ENCODE measurements around the gene PML.

Gene PML

DNA sequence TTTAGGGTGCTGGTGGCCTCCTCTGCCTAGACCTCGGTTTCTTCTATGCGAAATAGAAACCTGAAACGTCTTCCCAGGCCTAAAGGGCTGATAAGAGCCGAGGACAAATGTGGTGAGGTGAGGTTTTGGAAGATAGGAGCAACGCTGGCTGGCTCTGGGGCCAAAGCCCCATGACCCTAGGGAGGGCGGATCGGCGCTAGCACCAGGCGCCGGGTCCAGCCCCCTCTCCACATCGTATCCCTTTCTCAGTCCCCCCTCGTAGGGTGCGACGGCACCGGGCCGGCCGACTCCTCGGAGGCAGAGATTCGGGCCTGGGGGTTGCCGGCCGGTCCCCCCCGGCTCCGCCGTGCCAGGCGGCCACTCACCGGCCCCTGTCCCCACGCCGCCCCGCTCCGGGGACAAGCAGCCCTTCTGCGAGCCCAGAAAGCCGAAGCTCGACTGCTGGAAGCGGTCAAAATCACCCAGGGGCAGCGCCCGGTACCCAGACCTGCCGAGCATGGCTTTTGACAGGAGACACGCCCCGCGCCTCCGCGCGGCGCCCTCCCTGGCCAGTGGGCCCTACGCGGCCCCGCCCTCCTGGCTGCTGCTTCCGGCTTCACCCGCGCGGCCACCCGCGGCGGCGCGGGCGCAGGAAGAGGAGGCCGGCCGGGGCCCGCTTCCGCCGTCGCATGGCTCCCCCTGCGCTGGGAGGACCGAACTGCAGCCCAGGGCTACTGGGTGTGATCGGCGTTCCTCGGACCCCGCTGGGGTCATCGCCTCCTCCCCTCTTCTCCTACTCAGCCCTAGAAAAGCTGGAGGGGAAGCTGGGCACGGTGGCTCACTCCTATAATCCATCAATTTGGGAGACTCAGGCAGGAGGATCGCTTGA, 2.6 kb upstream of the PML start, which contains the start of gene STOML1:
STOML1 (minus strand) TSS at position 570 of the 868 bp plus-strand sequence; CDS start at position 498, 72 bp downstream.
- no peaks in the 10 kb centered on the region for H3K9me3 ChIP-seq (replicated peaks in 1 of 11)
- peaks cover 59 to 74% (median 64%) of the 10 kb centered on the region in 10 experiments for H3K4me1 ChIP-seq

DNA sequence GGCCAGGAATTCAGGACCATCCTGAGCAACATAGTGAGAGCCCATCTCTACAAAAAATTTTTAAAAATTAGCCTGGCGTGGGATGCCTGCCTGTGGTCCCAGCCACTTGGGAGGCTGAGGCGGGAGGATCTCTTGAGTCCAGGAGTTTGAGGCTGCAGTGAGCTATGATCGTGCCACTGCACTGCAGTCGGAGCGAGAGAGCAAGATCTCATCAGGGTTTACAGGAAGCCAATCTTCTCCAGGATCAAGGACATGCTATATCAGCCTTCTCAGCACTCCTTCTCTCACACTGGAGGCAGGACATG, 2.0 kb upstream of the PML start:
- Histone ChIP-seq H4K20me1 (peaks cover 0 to 15% (median 2%) of the 10 kb centered on the region in 11 experiments; a peak in 12 of 22 replicates), H3K4me2 (peak overlapping the region; percentile 88 to 100 (median 97)), H3K4me1 (peaks cover 61 to 79% (median 68%) of the 10 kb centered on the region in 10 experiments), H3K4me3 (peak overlapping the region; percentile 75 to 92 (median 85); a peak in 18 of 20 replicates), H3K27ac (peak overlapping the region; percentile 35 to 71 (median 54); a peak in 18 of 22 replicates), H3K9me3 (replicated peaks in 1 of 11) (no peaks in the 10 kb centered on the region), H3K36me3 (peaks cover 0 to 1% (median 0%) of the 10 kb centered on the region in 11 experiments; a peak in 5 of 22 replicates), H3K27me3 (no peaks in the 10 kb centered on the region), H3K9ac (peak overlapping the region; percentile 70 to 87 (median 81); a peak in 18 of 22 replicates)
- no peak for TF ChIP-seq Cebpa-rat (IDR thresholded peaks at IDR 0.05)

More for the DNA sequence above, 2.6 kb upstream of the PML start, which contains the start of gene STOML1:
- Histone ChIP-seq H4K20me1 (peaks cover 0 to 11% (median 0%) of the 10 kb centered on the region in 11 experiments; a peak in 7 of 22 replicates), H3K36me3 (no peaks in the 10 kb centered on the region), H3K4me3 (peak within 1 kb of the TSS; percentile 75 to 92 (median 85)), H3K27me3 (no peaks in the 10 kb centered on the region; a peak in 1 of 22 replicates), H3K4me2 (peak within 1 kb of the TSS; percentile 88 to 100 (median 97)), H3K9ac (peak within 1 kb of the TSS; percentile 70 to 87 (median 81)), H3K27ac (peak within 1 kb of the TSS; percentile 35 to 79 (median 66); a peak in 21 of 22 replicates)
- TF ChIP-seq Cebpa-rat (IDR thresholded peaks at IDR 0.05) = no peak

DNA sequence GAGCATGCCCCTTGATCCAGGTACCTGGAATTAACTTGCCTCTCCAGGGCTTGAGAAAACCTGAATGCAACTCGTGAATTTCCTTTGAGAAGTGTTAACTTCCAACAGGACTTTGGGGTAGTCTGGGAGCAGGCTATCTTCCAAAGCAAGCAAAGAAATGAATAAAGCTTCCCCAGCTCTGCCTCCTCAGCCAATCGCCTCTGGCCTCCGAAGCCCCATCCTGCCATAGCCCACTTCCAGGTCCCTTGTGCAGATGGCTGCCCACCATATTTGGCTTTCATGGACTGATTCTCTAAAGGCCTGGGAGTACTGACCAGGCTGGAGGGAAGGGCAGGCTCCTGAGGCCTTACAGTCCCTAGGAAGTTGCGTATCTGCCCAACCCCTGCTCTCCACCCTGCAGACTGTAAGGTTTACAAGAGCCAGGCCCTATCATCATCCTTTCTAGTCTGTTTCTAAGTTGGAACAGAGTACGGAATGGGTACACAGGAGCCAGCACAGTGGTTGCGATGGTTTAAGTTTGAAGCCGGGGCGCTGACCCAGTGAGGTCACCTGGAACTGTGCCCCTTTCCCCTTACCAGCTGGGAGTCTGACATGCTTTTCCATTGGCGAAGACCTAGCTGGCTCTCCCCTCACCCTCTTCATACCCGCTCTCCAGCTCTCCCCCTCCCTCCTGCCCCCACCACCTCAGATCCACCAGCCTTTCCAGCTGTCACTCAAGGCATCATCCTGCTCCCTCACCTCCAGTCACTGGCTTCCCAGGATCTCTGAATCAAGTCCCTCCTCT, 1.1 kb upstream of the PML start:
- peaks cover 61 to 79% (median 69%) of the 10 kb centered on the region in 10 experiments for H3K4me1 ChIP-seq
- H3K9ac ChIP-seq = peak overlapping the region in 6 of 11 experiments; percentile 64 to 92 (median 90); a peak in 9 of 22 replicates
- no peak for TF ChIP-seq Cebpa-rat (IDR thresholded peaks at IDR 0.05)
- H3K27ac ChIP-seq = no peak overlapping the region
- peaks cover 7 to 10% (median 8%) of the 10 kb centered on the region in 11 experiments; a peak in 21 of 22 replicates for H3K36me3 ChIP-seq
- peak overlapping the region in 8 of 10 experiments; percentile 76 to 96 (median 84); a peak in 10 of 20 replicates for H3K4me3 ChIP-seq
- peaks cover 8 to 24% (median 10%) of the 10 kb centered on the region in 11 experiments; a peak in 17 of 22 replicates for H4K20me1 ChIP-seq
- H3K9me3 ChIP-seq (replicated peaks in 1 of 11) = no peaks in the 10 kb centered on the region
- peak overlapping the region; percentile 88 to 100 (median 97) for H3K4me2 ChIP-seq
- H3K27me3 ChIP-seq = no peaks in the 10 kb centered on the region

DNA sequence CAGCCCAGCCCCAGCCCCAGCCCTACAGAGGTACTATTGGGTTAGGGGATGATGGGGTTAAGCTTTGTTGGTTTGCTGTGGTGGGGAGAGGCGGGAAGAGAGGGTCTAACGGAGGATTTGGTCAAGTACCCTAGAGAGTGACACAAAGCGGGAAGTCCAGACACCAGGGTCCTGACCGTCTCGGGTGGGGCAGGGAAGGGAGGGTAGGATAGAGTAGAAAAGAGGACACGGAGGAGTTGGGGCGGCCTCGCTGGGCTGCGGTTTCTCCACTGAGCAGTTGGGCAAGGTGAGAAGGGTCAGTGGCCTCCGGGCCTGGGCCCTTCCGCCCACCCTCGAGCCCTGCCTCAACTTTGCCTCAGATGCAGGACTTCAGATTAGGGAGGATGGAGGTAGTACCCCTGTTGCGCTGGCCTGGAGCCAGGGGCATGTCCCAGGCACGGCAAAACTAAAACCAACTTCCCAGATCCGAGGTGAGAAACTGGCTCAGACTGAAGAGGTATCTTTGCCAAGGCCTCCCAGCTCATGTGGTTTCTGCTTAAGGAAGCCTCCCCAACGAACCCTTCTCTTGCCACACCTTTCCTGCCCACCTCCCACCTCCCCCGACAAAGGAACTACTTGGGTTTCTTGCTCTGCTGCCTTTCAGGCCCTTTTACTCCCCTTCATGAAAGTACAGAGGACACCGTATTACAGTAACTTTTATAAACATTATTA, 551 bp downstream of the PML start:
- H3K27me3 ChIP-seq = no peaks in the 10 kb centered on the region
- peak overlapping the region; percentile 67 to 90 (median 84) for H3K27ac ChIP-seq
- peak overlapping the region; percentile 79 to 100 (median 97) for H3K4me2 ChIP-seq
- H3K9ac ChIP-seq = peak overlapping the region; percentile 82 to 92 (median 89)
- H3K9me3 ChIP-seq (replicated peaks in 1 of 11) = no peaks in the 10 kb centered on the region
- peaks cover 15 to 41% (median 27%) of the 10 kb centered on the region in 11 experiments; a peak in 18 of 22 replicates for H4K20me1 ChIP-seq
- TF ChIP-seq Cebpa-rat (IDR thresholded peaks at IDR 0.05) = peak in 1 of 11 experiments; percentile 18; a peak in 1 of 22 replicates
- H3K36me3 ChIP-seq = peaks cover 20 to 27% (median 25%) of the 10 kb centered on the region in 11 experiments
- H3K4me1 ChIP-seq = peaks cover 62 to 86% (median 77%) of the 10 kb centered on the region in 10 experiments
- H3K4me3 ChIP-seq = peak overlapping the region; percentile 76 to 96 (median 84)

DNA sequence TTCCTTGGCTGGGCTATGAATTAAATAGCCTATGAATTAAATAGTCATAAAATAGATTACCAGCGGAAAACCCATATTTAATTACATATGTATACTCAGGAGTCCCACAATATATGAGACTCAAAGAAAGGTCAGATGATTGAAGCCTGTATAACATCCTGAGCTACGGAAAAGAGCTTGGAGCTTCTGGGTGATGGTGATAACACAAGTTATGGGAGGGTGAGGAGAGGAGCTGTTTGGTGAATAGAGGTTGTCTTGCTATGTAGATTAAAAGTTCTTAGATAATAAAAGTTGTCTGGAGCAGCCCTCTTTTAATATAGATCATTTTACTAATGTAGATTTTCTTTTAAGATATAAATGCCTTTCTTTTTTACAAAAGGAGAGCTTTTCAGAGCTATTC, 1.8 kb downstream of the PML start:
- Histone ChIP-seq H4K20me1 (peaks cover 20 to 53% (median 35%) of the 10 kb centered on the region in 11 experiments; a peak in 18 of 22 replicates), H3K27ac (peak overlapping the region in 10 of 11 experiments; percentile 66 to 90 (median 85); a peak in 18 of 22 replicates), H3K9ac (peak overlapping the region; percentile 82 to 92 (median 89); a peak in 21 of 22 replicates), H3K4me2 (peak overlapping the region; percentile 79 to 100 (median 97)), H3K4me3 (peak overlapping the region; percentile 76 to 96 (median 84)), H3K36me3 (peaks cover 27 to 38% (median 36%) of the 10 kb centered on the region in 11 experiments), H3K9me3 (replicated peaks in 1 of 11) (no peaks in the 10 kb centered on the region), H3K27me3 (no peaks in the 10 kb centered on the region), H3K4me1 (peaks cover 62 to 81% (median 72%) of the 10 kb centered on the region in 10 experiments)
- TF ChIP-seq Cebpa-rat (IDR thresholded peaks at IDR 0.05) = no peak

DNA sequence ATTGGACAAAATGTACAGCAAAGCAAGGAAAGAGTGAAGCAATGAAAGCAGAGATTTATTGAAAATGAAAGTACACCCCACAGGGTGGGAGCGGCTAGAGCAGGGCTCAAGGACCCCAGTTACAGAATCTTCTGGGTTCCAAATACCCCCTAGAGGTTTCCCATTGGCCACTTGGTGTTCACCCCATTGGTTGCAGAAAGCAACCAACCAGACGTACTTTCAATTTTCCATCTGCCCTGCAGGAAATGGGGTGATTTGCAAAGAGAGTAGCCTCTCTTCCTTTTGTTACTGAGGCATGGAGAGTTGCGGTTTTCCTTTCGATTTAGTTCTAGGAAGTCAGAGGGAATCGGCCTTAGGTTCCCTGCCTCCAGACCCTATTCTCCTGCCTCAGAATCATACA, 2.4 kb downstream of the PML start:
- peaks cover 22 to 59% (median 36%) of the 10 kb centered on the region in 11 experiments; a peak in 18 of 22 replicates for H4K20me1 ChIP-seq
- H3K27me3 ChIP-seq = no peaks in the 10 kb centered on the region
- H3K27ac ChIP-seq = peak overlapping the region in 10 of 11 experiments; percentile 38 to 90 (median 83); a peak in 19 of 22 replicates
- no peak for TF ChIP-seq Cebpa-rat (IDR thresholded peaks at IDR 0.05)
- H3K36me3 ChIP-seq = peaks cover 30 to 45% (median 42%) of the 10 kb centered on the region in 11 experiments
- no peaks in the 10 kb centered on the region for H3K9me3 ChIP-seq (replicated peaks in 1 of 11)
- H3K9ac ChIP-seq = peak overlapping the region; percentile 82 to 92 (median 89); a peak in 21 of 22 replicates
- H3K4me3 ChIP-seq = peak overlapping the region; percentile 76 to 96 (median 84)
- H3K4me1 ChIP-seq = peaks cover 57 to 75% (median 67%) of the 10 kb centered on the region in 10 experiments
- peak overlapping the region; percentile 79 to 100 (median 97) for H3K4me2 ChIP-seq

DNA sequence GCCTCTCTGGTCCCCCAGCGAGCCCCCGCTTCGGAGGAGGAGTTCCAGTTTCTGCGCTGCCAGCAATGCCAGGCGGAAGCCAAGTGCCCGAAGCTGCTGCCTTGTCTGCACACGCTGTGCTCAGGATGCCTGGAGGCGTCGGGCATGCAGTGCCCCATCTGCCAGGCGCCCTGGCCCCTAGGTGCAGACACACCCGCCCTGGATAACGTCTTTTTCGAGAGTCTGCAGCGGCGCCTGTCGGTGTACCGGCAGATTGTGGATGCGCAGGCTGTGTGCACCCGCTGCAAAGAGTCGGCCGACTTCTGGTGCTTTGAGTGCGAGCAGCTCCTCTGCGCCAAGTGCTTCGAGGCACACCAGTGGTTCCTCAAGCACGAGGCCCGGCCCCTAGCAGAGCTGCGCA, 3.5 kb downstream of the PML start:
- H3K9ac ChIP-seq = peak overlapping the region in 3 of 11 experiments; percentile 14 to 91 (median 84); a peak in 4 of 22 replicates
- peak overlapping the region in 4 of 11 experiments; percentile 69 to 90 (median 86); a peak in 4 of 22 replicates for H3K27ac ChIP-seq
- peak overlapping the region; percentile 79 to 100 (median 97) for H3K4me2 ChIP-seq
- H4K20me1 ChIP-seq = peaks cover 22 to 70% (median 36%) of the 10 kb centered on the region in 11 experiments; a peak in 18 of 22 replicates
- peaks cover 49 to 68% (median 59%) of the 10 kb centered on the region in 10 experiments for H3K4me1 ChIP-seq
- peak overlapping the region in 5 of 10 experiments; percentile 76 to 96 (median 89); a peak in 10 of 20 replicates for H3K4me3 ChIP-seq
- peaks cover 3 to 8% (median 6%) of the 10 kb centered on the region in 11 experiments; a peak in 20 of 22 replicates for H3K9me3 ChIP-seq (replicated peaks in 1 of 11)
- H3K27me3 ChIP-seq = no peaks in the 10 kb centered on the region
- H3K36me3 ChIP-seq = peaks cover 40 to 55% (median 53%) of the 10 kb centered on the region in 11 experiments
- no peak for TF ChIP-seq Cebpa-rat (IDR thresholded peaks at IDR 0.05)
